Calu3 (cell line): ENCODE measurements around the gene VSX1. TPM values are rescaled to one million over a fixed set of nuclear protein-coding genes. Genes with fewer than 3 reads are reported as not detected.

Source experiments
- BruUV-seq: library from RNA; stranded (reverse); fragments of 400-500 nt; replicated peaks from 2 replicates; lab custom pipeline; 2021; lab: Mats Ljungman, UMichigan
- CTCF ChIA-PET: fragments of 300-600 bp; sonication (Branson Sonifier 250); formaldehyde crosslinking; loops from one replicate; lab custom pipeline; 2022; ENCODE audit warnings: antibody characterized with exemption; lab: Charles Lee
- DNase-seq: peaks from one replicate; pipeline ENCODE4 v3.0.0; 2022
- H3K27ac Mint-ChIP-seq: one replicate; pipeline ENCODE4 v1.8.0; 2022; ENCODE audit warnings: mixed read lengths; ENCODE audit not compliant: unreplicated experiment
- H3K27me3 Mint-ChIP-seq: one replicate; pipeline ENCODE4 v1.8.0; 2022; ENCODE audit warnings: mixed read lengths; ENCODE audit not compliant: unreplicated experiment
- H3K36me3 Mint-ChIP-seq: one replicate; pipeline ENCODE4 v1.8.0; 2022; ENCODE audit warnings: mild to moderate bottlenecking, moderate library complexity, mixed read lengths; ENCODE audit not compliant: insufficient read depth, unreplicated experiment
- H3K4me1 Mint-ChIP-seq: one replicate; pipeline ENCODE4 v1.8.0; 2022; ENCODE audit warnings: mild to moderate bottlenecking, low read depth, mixed read lengths; ENCODE audit not compliant: unreplicated experiment
- H3K4me3 Mint-ChIP-seq: one replicate; pipeline ENCODE4 v1.8.0; 2022; ENCODE audit warnings: mild to moderate bottlenecking, low read depth, moderate library complexity, mixed read lengths; ENCODE audit not compliant: unreplicated experiment
- H3K9me3 Mint-ChIP-seq: one replicate; pipeline ENCODE4 v1.8.0; 2022; ENCODE audit warnings: low read depth, mixed read lengths; ENCODE audit not compliant: unreplicated experiment
- CTCF ChIP-seq: fragments of 200-600 bp; IDR thresholded peaks from one replicate; pipeline ENCODE4 v1.8.0; 2022; ENCODE audit warnings: antibody characterized with exemption; ENCODE audit not compliant: unreplicated experiment
- intact Hi-C: fragments of 100-400 bp; cut with micrococcal nuclease; formaldehyde crosslinking; loops from one replicate; pipeline ENCODE4 v1.10.0; 2022; ENCODE audit not compliant: unreplicated experiment
- total RNA-seq: library from RNA; stranded (reverse); gene quantifications from 2 replicates; pipeline ENCODE4 v1.2.3, GENCODE V29; 2022

The VSX1 gene
- total RNA-seq, 1 experiment from 2014 or later, result not detected

GRCh38 chr20:25038591-25039015 is 43.3 kb downstream of the VSX1 start:
- H3K27me3 Mint-ChIP-seq, result no peaks in the 10 kb centered on the region
- no peak for DNase-seq
- intact Hi-C loops, result no loop called here
- CTCF ChIA-PET, result no interaction called here
- no peak for TF ChIP-seq CTCF
- H3K36me3 Mint-ChIP-seq, result no peaks in the 10 kb centered on the region
- BruUV-seq, result no TSS peak
- peaks cover 2% of the 10 kb centered on the region for H3K4me1 Mint-ChIP-seq
- no peak overlapping the region for H3K4me3 Mint-ChIP-seq
- H3K9me3 Mint-ChIP-seq, result no peaks in the 10 kb centered on the region
- H3K27ac Mint-ChIP-seq, result no peak overlapping the region

- no peak for DNase-seq
- H3K27ac Mint-ChIP-seq, result no peak overlapping the region
- TF ChIP-seq CTCF, result no peak
- H3K36me3 Mint-ChIP-seq, result no peaks in the 10 kb centered on the region
- H3K4me1 Mint-ChIP-seq, result peaks cover 7% of the 10 kb centered on the region
- H3K9me3 Mint-ChIP-seq, result no peaks in the 10 kb centered on the region
- H3K27me3 Mint-ChIP-seq, result no peaks in the 10 kb centered on the region
- intact Hi-C loops, result no loop called here
- CTCF ChIA-PET, result no interaction called here
- BruUV-seq, result no TSS peak
- no peak overlapping the region for H3K4me3 Mint-ChIP-seq
Observed at GRCh38 chr20:25038103-25038410, 43.9 kb downstream of the VSX1 start.

- TF ChIP-seq CTCF, result no peak
- intact Hi-C loops, result no loop called here
- H3K36me3 Mint-ChIP-seq, result no peaks in the 10 kb centered on the region
- no TSS peak for BruUV-seq
- H3K27me3 Mint-ChIP-seq, result no peaks in the 10 kb centered on the region
- H3K27ac Mint-ChIP-seq, result no peak overlapping the region
- CTCF ChIA-PET, result no interaction called here
- H3K9me3 Mint-ChIP-seq, result no peaks in the 10 kb centered on the region
- peaks cover 9% of the 10 kb centered on the region for H3K4me1 Mint-ChIP-seq
- no peak for DNase-seq
- H3K4me3 Mint-ChIP-seq, result no peak overlapping the region
Observed at GRCh38 chr20:25037288-25038102, 44.4 kb downstream of the VSX1 start.

GRCh38 chr20:25036331-25036936 is 45.5 kb downstream of the VSX1 start:
- CTCF ChIA-PET, result interaction anchor here (0.7 kb wide), 1 partner anchor 355 kb away, joined by 3 read pairs; no protein-coding TSS in a partner anchor
- Mint-ChIP-seq H3K27ac (no peak overlapping the region), H3K36me3 (no peaks in the 10 kb centered on the region), H3K9me3 (no peaks in the 10 kb centered on the region), H3K4me1 (peaks cover 12% of the 10 kb centered on the region), H3K27me3 (no peaks in the 10 kb centered on the region), H3K4me3 (no peak overlapping the region)
- DNase-seq, result no peak
- TF ChIP-seq CTCF, result no peak
- intact Hi-C loops, result no loop called here
- BruUV-seq, result no TSS peak
